ENCODE data around the gene PRSS56.

PRSS56 gene

DNA sequence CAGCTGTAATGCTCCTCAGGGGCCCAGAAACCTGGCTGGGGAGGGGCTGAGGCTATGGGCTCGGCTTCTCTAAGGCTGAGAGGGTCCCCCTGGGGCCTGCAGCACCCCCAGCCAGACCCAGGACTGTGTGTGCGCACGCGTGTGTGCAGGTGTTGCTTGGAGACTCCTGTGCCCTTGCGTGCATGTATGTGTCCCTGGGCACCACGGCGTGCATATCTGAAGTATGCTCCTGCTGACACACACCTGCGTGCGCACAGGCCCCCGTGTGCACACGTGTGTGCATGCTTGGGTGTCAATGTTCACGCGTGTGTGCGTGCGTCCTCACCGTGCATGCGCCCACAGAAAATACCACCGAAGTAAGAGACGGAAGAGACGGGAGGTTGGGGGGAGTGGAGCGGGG is 17.7 kb upstream of the PRSS56 start:
- no peak for DNase-seq (ENCODE audit: low spot score)

DNA sequence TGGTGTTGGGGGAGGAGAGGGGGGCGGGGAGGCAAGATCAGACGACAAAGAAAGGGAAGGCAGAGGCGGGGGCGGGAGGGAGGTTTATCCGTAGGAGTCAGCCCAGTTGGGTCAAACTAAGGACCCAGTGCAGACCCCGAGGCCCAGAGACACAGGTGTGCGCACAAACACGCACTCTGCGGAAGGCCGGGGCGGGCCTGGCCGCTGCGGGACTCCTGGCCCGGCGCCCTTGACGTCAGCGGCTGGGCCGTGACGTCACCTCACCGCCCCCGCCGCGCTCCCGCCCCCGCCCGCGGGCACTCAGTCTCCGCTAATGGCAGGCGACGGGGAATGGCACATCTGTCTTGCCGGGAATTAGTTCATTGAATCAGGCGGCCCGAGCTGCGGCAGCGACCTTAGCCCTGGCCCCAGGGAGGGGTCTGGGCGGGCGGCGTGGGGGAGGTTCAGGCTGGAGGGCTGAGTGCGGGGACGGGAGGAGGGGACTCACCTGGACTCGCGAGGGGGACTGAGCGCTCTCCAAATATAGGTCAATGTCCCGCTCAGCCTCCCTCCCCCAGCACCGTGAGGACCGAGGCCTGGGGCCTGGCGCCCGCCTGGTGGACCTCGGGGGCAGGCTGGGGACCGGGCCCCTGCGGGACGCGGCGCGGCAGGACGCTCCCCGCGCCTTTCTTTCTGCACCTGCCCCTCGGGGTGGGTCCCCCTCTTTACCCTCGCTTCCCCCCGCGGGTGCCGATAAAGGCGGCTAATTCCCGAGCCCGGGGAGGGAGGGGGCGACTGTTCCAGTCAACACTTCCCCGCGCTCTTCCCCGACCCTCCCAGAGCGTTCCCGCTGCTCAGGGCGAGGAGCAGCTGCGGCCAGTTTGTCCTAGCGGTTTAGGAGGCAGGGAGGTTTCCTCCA is 17.0 kb upstream of the PRSS56 start:
- no peak for DNase-seq (ENCODE audit: low spot score)

GRCh38 chr2:232503809-232504323 is 16.3 kb upstream of the PRSS56 start:
- DNase-seq (ENCODE audit: low spot score): no peak

- no peak for DNase-seq (ENCODE audit: low spot score)
Measured at GRCh38 chr2:232504438-232504837, 15.8 kb upstream of the PRSS56 start.

DNA sequence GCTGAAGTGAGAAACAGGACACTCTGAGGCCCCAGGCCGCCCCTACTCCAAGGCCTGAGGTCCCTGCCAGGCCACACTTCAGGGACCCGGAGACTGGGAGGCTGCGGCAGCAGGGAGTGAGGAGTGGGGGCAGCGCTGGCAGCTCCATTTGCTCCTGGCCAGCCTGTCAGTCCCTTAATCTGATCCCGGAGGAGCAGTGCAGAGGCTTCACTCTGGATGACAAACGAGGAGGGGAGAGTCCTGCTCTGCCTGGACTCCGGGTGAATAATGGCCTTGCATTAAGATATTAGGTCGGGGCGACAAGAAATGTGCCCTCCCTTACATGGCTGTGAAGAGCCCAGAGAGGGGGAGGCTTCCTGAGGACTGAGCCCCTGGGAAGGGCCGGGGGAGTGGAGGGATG is 14.3 kb upstream of the PRSS56 start:
- DNase-seq (ENCODE audit: low spot score): no peak

- no peak for DNase-seq (ENCODE audit: low spot score)
Measured at GRCh38 chr2:232506709-232507108, 13.5 kb upstream of the PRSS56 start.

- DNase-seq (ENCODE audit: low spot score): no peak
Measured at GRCh38 chr2:232508251-232508650, 11.9 kb upstream of the PRSS56 start.

GRCh38 chr2:232511336-232511890 is 8.8 kb upstream of the PRSS56 start:
- no peak for DNase-seq (ENCODE audit: low spot score)

GRCh38 chr2:232512602-232513001 is 7.6 kb upstream of the PRSS56 start:
- no peak for DNase-seq (ENCODE audit: low spot score)

DNA sequence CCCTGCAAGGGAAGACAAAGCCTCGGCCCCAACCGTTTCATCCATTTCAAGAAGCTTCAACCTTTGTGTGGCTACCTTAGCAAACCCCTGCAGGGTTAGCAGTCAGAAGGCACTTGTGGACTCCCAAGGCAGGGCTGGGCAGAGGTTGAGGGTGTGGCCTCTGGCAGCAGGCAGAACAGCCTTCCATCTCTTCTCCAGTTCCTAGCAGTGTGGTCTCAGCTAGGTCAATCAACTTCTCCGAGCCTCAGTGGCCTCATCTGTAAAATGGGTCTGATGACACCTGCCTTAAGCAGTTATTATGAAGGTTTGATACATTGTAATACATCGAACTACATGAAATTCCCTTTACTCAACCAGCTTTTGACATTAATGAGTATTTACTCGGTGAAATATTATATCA is 6.8 kb upstream of the PRSS56 start:
- DNase-seq (ENCODE audit: low spot score): no peak

GRCh38 chr2:232515639-232516038 is 4.5 kb upstream of the PRSS56 start:
- no peak for DNase-seq (ENCODE audit: low spot score)

DNA sequence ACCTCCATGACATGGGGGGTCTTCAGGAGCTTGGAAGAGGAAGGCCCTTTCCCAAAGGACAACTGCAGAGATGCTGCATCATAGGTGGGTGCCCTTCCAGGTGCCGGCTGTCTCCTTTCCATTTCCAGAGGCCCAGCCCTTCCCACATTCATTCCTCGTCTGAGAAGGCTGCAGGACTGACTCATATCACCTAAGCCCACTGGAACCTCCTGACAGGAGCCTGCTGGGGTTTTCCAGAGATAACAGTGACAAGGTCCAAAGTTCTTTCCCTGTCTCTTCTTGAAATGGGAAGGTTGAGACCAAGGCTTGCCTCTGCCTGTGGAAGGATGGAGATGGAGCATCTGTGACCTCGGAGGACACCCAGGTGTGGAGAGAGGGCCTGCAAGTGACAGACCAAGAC is 3.6 kb upstream of the PRSS56 start:
- DNase-seq (ENCODE audit: low spot score): no peak

DNA sequence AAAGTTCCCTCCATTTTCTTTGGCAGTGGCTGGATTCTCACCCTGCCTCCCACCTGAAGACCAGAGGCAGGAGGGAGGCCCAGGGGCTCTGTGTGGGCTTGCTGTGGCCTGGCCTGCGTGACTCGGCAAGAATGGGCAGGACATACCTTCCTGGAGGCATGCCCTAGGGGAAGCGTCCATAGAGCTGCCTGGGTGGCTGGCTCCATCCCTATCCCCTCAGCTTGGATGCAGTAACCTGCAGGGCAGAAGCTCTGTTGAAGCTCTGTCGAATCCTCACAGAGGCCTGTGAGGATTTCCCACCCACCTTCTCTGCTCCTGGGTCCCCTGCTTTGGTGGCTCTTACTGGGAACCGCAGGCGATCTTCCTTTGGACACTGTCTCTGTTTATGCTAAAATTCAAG is 1.3 kb upstream of the PRSS56 start:
- no peak for DNase-seq (ENCODE audit: low spot score)

GRCh38 chr2:232520489-232520888 is 301 bp downstream of the PRSS56 start:
- DNase-seq (ENCODE audit: low spot score): no peak

DNA sequence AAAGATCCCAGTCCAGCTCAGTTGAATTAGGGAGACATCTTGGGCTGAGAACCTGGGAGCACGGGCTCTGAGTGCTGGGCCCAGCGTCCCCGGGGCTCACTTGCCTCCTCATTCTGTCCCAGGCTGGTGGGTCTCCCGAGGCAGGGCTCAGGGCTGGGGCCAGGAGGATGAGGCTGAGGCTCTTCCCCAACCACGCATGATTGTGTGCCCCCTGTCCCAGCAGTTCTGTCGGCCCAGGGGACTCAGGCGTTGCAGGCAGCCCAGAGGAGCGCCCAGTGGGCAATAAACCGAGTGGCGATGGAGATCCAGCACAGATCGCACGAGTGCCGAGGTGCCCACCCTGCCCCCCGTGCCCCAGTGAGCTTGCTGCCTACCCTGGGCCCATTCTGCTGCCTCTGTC is 910 bp downstream of the PRSS56 start:
- DNase-seq (ENCODE audit: low spot score): no peak

DNA sequence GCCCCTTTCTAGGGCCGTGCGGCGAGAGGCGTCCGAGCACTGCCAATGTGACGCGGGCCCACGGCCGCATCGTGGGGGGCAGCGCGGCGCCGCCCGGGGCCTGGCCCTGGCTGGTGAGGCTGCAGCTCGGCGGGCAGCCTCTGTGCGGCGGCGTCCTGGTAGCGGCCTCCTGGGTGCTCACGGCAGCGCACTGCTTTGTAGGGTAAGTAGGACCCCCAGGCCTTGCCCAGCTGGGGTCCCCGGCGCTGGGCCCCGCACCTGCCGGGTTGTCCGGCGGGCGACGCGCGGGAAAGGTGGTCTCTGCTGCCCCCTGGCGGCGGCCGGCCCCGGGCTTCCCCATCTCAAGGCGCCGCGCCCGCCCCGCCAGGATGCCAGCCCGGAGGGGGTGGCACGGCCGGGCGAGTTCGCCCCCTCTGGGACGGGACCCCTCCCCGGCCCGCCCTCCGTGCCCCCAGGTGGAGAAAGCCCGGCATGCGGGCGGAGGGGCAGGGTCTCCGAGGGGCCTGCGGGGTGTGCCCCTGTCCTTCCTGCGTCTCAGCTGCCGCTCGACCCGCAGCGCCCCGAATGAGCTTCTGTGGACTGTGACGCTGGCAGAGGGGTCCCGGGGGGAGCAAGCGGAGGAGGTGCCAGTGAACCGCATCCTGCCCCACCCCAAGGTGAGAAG is 1.9 kb downstream of the PRSS56 start:
- DNase-seq (ENCODE audit: low spot score): no peak

- no peak for DNase-seq (ENCODE audit: low spot score)
Measured at GRCh38 chr2:232522623-232523401, 2.6 kb downstream of the PRSS56 start.

- no peak for DNase-seq (ENCODE audit: low spot score)
Measured at GRCh38 chr2:232523402-232523681, 3.2 kb downstream of the PRSS56 start.

- peak; percentile 71 for DNase-seq (ENCODE audit: low spot score)
Measured at GRCh38 chr2:232523682-232524597, 3.8 kb downstream of the PRSS56 start.

DNA sequence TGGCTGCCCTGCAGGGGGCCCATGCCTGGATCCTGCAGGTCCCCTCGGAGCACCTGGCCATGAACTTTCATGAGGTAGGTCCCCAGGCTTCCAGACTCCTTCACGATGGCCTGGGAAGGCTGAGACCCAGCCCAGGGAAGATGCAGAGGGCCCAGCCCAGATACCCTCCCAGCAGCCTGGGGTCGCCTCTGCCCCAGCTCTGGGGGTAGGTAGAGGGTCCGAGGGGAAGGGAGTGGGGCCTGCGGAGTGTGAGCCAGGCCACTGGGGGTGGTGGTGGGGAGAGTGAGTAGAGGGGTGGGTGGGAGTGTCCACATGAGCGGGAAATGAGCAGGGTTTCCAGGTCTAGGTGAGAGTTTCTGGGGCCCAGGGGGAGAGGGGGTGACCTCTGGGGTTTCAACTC is 4.6 kb downstream of the PRSS56 start:
- DNase-seq (ENCODE audit: low spot score): no peak

DNA sequence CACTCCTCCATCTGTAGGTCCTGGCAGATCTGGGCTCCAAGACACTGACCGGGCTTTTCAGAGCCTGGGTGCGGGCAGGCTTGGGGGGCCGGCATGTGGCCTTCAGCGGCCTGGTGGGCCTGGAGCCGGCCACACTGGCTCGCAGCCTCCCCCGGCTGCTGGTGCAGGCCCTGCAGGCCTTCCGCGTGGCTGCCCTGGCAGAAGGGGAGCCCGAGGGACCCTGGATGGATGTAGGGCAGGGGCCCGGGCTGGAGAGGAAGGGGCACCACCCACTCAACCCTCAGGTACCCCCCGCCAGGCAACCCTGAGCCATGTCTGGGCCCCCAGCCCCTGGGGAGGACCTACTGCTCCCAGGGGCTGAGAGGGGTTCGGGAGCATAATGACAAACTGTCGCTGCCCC is 5.0 kb downstream of the PRSS56 start:
- no peak for DNase-seq (ENCODE audit: low spot score)
